B cell (primary cell): ENCODE data around the gene PLCD4.

Experiments used
- EZH2 ChIP-seq: IDR thresholded peaks from 2 replicates; pipeline ENCODE4 v1.6.1; 2012; ENCODE audit warnings: borderline replicate concordance, low read depth, mild to moderate bottlenecking, moderate library complexity, low read length; ENCODE audit not compliant: insufficient read depth, poor library complexity, severe bottlenecking
- TF ChIP-seq, protein P1 (sequence below): fragments of 200-600 bp; IDR thresholded peaks from one replicate; pipeline ENCODE4 v1.8.0; 2022; ENCODE audit warnings: antibody characterized with exemption, mild to moderate bottlenecking

DNA sequence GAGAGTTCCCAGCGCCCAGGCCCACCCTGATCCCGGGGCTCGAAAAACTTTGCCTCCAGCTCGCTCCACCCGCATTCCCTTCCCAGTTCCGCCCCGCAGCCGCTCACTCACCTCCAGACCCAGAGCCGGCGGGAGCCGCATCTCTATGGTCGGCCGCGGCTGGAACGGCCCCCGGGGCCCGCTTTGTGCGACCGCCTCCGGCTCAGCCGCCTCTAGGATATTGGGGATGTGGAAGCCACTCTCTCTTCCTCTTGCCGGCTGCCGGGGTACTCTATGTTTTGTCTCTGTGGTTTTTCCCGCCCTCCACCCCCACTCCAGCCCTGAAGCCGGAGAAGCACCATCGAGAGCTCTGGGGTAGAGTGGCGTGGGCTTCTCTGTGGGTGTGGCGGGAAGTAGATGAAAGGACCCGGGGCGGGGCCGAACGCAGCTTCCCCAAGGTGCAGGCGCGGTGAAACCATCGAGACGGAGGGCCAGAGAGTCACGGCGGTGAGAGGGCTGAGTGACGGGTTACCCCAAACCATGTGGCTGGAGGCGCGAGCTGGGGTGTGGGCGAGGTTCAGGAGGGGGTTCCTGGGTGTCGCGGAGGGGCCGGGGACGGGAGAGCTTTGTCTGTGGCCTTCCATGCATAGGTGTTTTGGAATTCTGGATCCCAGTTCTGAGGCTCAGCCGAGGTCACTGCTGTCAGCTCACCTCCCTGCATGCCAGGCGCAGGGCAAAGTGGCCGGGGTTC, 51.7 kb downstream of the PLCD4 start, which contains the start of the genes BCS1L and ZNF142:
- TF ChIP-seq, protein P1, sequence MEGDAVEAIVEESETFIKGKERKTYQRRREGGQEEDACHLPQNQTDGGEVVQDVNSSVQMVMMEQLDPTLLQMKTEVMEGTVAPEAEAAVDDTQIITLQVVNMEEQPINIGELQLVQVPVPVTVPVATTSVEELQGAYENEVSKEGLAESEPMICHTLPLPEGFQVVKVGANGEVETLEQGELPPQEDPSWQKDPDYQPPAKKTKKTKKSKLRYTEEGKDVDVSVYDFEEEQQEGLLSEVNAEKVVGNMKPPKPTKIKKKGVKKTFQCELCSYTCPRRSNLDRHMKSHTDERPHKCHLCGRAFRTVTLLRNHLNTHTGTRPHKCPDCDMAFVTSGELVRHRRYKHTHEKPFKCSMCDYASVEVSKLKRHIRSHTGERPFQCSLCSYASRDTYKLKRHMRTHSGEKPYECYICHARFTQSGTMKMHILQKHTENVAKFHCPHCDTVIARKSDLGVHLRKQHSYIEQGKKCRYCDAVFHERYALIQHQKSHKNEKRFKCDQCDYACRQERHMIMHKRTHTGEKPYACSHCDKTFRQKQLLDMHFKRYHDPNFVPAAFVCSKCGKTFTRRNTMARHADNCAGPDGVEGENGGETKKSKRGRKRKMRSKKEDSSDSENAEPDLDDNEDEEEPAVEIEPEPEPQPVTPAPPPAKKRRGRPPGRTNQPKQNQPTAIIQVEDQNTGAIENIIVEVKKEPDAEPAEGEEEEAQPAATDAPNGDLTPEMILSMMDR = no peak
- no peak for TF ChIP-seq EZH2
